HEK293T (cell line): ENCODE data around the gene ARHGAP20.

Source experiments
- CTCF ChIA-PET: fragments of 350-600 bp; formaldehyde crosslinking; extraction: SDS; loops from one replicate; lab custom pipeline; 2021; ENCODE audit warnings: antibody characterized with exemption, inconsistent platforms; lab: Yijun Ruan, JAX
- POLR2A ChIA-PET: fragments of 350-600 bp; formaldehyde crosslinking; extraction: SDS; loops from one replicate; lab custom pipeline; 2020; ENCODE audit warnings: antibody characterized with exemption, inconsistent platforms; lab: Yijun Ruan, JAX
- DNase-seq: peaks from one replicate; pipeline ENCODE4 v3.0.0; 2012; ENCODE audit warnings: mixed read lengths; ENCODE audit errors: extremely low spot score
- ARNT ChIP-seq: fragments of 450-650 bp; IDR thresholded peaks from 2 replicates; pipeline ENCODE4 v1.6.1; 2017; ENCODE audit warnings: mild to moderate bottlenecking
- BHLHE40 ChIP-seq: fragments of 450-650 bp; IDR thresholded peaks from 2 replicates; pipeline ENCODE4 v1.6.1; 2016; ENCODE audit warnings: mild to moderate bottlenecking, moderate library complexity, borderline replicate concordance
- CTBP1 ChIP-seq: fragments of 450-650 bp; IDR thresholded peaks from 2 replicates; pipeline ENCODE4 v1.6.1; 2016; ENCODE audit warnings: borderline replicate concordance
- ELF4 ChIP-seq: fragments of 450-650 bp; IDR thresholded peaks from 2 replicates; pipeline ENCODE4 v1.6.1; 2017; ENCODE audit warnings: antibody characterized with exemption
- FOXA1 ChIP-seq: fragments of 450-650 bp; IDR thresholded peaks from 2 replicates; pipeline ENCODE4 v1.6.1; 2016; ENCODE audit warnings: mild to moderate bottlenecking
- FOXK2 ChIP-seq: fragments of 450-650 bp; IDR thresholded peaks from 2 replicates; pipeline ENCODE4 v1.6.1; 2016; ENCODE audit warnings: mild to moderate bottlenecking
- FOXM1 ChIP-seq: fragments of 450-650 bp; IDR thresholded peaks from 2 replicates; pipeline ENCODE4 v1.6.1; 2017; ENCODE audit warnings: mild to moderate bottlenecking, borderline replicate concordance
- HDGF ChIP-seq: fragments of 450-650 bp; IDR thresholded peaks from 2 replicates; pipeline ENCODE4 v1.6.1; 2017; ENCODE audit warnings: antibody characterized with exemption, borderline replicate concordance
- L3MBTL2 ChIP-seq: fragments of 450-650 bp; conservative IDR thresholded peaks from 2 replicates; pipeline ENCODE4 v1.6.1; 2016; ENCODE audit warnings: mild to moderate bottlenecking
- LEF1 ChIP-seq: fragments of 450-650 bp; IDR thresholded peaks from 2 replicates; pipeline ENCODE4 v1.6.1; 2017; ENCODE audit warnings: mild to moderate bottlenecking, borderline replicate concordance
- NFRKB ChIP-seq: fragments of 450-650 bp; IDR thresholded peaks from 2 replicates; pipeline ENCODE4 v1.6.1; 2016; ENCODE audit warnings: mild to moderate bottlenecking, moderate library complexity
- PKNOX1 ChIP-seq: fragments of 450-650 bp; IDR thresholded peaks from 2 replicates; pipeline ENCODE4 v1.6.1; 2016
- SP1 ChIP-seq: fragments of 450-650 bp; IDR thresholded peaks from 2 replicates; pipeline ENCODE4 v1.6.1; 2017
- SUZ12 ChIP-seq: fragments of 450-650 bp; IDR thresholded peaks from 2 replicates; pipeline ENCODE4 v1.6.1; 2016; ENCODE audit warnings: mild to moderate bottlenecking
- TARDBP ChIP-seq: fragments of 450-650 bp; IDR thresholded peaks from 2 replicates; pipeline ENCODE4 v1.6.1; 2016
- ZNF384 ChIP-seq: fragments of 450-650 bp; IDR thresholded peaks from 2 replicates; pipeline ENCODE4 v1.6.1; 2016

The ARHGAP20 gene

DNA sequence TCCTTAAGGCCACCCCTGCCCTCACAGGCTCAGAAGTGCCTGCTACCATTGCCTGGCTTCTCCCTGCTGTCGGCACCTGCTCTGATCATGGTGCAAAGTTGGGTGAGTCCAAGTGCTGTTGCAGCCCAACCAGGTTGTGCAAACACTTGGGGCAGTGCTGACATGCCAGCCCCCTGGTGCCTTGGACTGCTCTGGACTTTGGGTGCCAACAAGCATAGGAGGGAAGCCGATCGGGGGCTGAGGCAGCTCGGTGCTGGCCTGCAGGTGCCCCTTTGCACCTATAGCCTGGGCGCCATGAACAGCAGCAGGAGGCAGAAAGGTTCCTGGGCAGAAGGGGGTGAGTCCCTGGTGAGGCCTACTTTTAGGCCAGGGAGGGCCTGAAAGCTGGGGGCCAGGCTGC, 113.0 kb downstream of the ARHGAP20 start:
- TF ChIP-seq NFRKB (no peak), SUZ12 (no peak), TARDBP (no peak), ZNF384 (no peak), SP1 (no peak), ELF4 (no peak), HDGF (no peak), L3MBTL2 (no peak), FOXM1 (no peak), LEF1 (no peak), FOXK2 (no peak), CTBP1 (no peak), FOXA1 (no peak), ARNT (no peak), BHLHE40 (no peak), PKNOX1 (no peak)
- ChIA-PET CTCF (no interaction called here), POLR2A (no interaction called here)
- DNase-seq, result no peak

- TF ChIP-seq SUZ12, result no peak
- TF ChIP-seq CTBP1, result no peak
- TF ChIP-seq L3MBTL2, result no peak
- no peak for TF ChIP-seq LEF1
- TF ChIP-seq SP1, result no peak
- no peak for TF ChIP-seq TARDBP
- TF ChIP-seq PKNOX1, result no peak
- TF ChIP-seq ZNF384, result no peak
- no peak for DNase-seq
- ChIA-PET CTCF (no interaction called here), POLR2A (no interaction called here)
These were observed 113.5 kb downstream of the ARHGAP20 start for GRCh38 chr11:110598725-110599124.

- DNase-seq, result no peak
- TF ChIP-seq L3MBTL2, result no peak
- TF ChIP-seq BHLHE40, result no peak
- TF ChIP-seq TARDBP, result no peak
- TF ChIP-seq CTBP1, result no peak
- no peak for TF ChIP-seq NFRKB
- TF ChIP-seq PKNOX1, result no peak
- no peak for TF ChIP-seq HDGF
- TF ChIP-seq FOXA1, result no peak
- TF ChIP-seq SUZ12, result no peak
- no peak for TF ChIP-seq FOXM1
- no peak for TF ChIP-seq ZNF384
- no peak for TF ChIP-seq FOXK2
- TF ChIP-seq SP1, result no peak
- ChIA-PET CTCF (no interaction called here), POLR2A (no interaction called here)
These were observed 124.3 kb downstream of the ARHGAP20 start for GRCh38 chr11:110587972-110588371.

DNA sequence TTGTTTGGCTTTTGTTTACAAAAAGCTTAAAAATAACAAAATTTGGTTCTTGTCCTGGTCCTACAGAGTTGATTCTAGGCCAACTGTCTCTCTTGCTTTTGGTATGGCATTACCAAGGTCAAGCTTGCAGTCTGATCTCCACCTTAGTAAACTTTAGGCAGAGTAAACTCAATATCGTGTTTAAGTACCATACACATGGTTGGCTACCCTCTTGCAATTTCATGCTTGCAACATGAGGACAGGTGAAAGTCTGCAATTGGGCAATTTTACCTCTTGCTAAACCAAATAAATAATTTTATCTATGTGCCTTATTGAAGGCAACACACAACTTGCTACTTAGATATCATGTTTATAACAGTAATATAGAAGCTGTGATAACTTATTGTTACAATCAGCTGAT, 125.1 kb downstream of the ARHGAP20 start:
- DNase-seq, result no peak
- ChIA-PET CTCF (no interaction called here), POLR2A (no interaction called here)
- no peak for TF ChIP-seq SP1
- TF ChIP-seq NFRKB, result no peak
- TF ChIP-seq FOXM1, result no peak
- TF ChIP-seq FOXK2, result no peak
- TF ChIP-seq FOXA1, result no peak
- TF ChIP-seq BHLHE40, result no peak
- no peak for TF ChIP-seq CTBP1
- TF ChIP-seq ARNT, result no peak
- TF ChIP-seq ELF4, result no peak
- no peak for TF ChIP-seq ZNF384
- TF ChIP-seq PKNOX1, result no peak
- no peak for TF ChIP-seq LEF1
- TF ChIP-seq HDGF, result no peak
- no peak for TF ChIP-seq SUZ12
- no peak for TF ChIP-seq TARDBP
- TF ChIP-seq L3MBTL2, result no peak

DNA sequence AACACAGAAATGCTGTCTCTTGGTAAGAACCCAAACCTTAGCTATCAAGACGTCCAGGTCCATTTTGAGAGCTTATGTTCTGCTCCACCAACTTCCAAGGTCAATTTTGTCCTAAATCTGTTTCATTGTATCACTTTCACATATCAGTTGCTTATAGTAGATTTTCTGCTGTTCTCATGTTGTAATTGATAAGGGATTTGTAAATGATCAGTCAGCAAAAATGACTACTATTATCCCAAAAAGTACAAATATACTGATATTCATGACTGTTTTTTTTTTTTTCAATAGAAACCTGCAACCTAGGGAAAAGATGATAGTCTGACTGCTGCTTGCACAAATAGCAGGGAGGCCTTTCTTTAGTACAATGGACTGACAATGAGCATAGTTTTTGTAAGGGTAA, 128.1 kb downstream of the ARHGAP20 start:
- DNase-seq, result no peak
- CTCF ChIA-PET, result no interaction called here
- TF ChIP-seq PKNOX1 (no peak), FOXM1 (no peak), HDGF (no peak), FOXA1 (no peak), NFRKB (no peak), FOXK2 (no peak), SUZ12 (no peak), BHLHE40 (no peak), SP1 (no peak), ZNF384 (no peak), CTBP1 (no peak), ARNT (no peak), L3MBTL2 (no peak)
- POLR2A ChIA-PET, result no interaction called here
